HCT116 (cell line): ENCODE results near the gene ELANE. TPM values are rescaled to one million over a fixed set of nuclear protein-coding genes. Genes with fewer than 3 reads are reported as not detected.

Experiments
- ATAC-seq: fragments of 200-7000 bp; cut with Tn5 transposase; 2 replicates; pipeline ENCODE4 v1.9.1; 2020; ENCODE audit warnings: mild to moderate bottlenecking, moderate library complexity
- BruUV-seq: library from RNA; stranded (reverse); fragments of 400-500 nt; replicated peaks from 2 replicates; lab custom pipeline; 2021; lab: Mats Ljungman, UMichigan
- CTCF ChIA-PET: fragments of 300-600 bp; sonication (Branson Sonifier 250); formaldehyde crosslinking; loops from one replicate; lab custom pipeline; 2021; ENCODE audit warnings: antibody characterized with exemption; lab: Charles Lee
- POLR2A ChIA-PET: fragments of 300-600, 350-600 bp; sonication (Branson Sonifier 250); formaldehyde crosslinking; loops from one replicate; lab custom pipeline; 2021; ENCODE audit warnings: antibody characterized with exemption; lab: Charles Lee
- RAD21 ChIA-PET, 2 experiments: fragments of 300-600 bp; sonication (Branson Sonifier 250); formaldehyde crosslinking; loops; one replicate each; lab custom pipeline; 2023; ENCODE audit warnings: low total read pairs in 2 of 2; ENCODE audit not compliant: uncharacterized antibody in 2 of 2, unreplicated experiment in 2 of 2, low non-redundant PET in 1 of 2; lab: Charles Lee
- DNase-seq: peaks from one replicate; pipeline ENCODE4 v3.0.0-alpha.2; 2010; ENCODE audit warnings: low read depth, low spot score
- H2AFZ ChIP-seq: fragments of 200-600 bp; shearing (Covaris generic), sonication (generic); 2 replicates; pipeline ENCODE4 v1.6.1; 2017; ENCODE audit warnings: low read depth, mixed run types, mixed read lengths, antibody characterized with exemption, low read length; ENCODE audit not compliant: poor library complexity, severe bottlenecking
- H3K27ac ChIP-seq: 2 replicates; pipeline ENCODE4 v1.5.1; 2012; ENCODE audit warnings: low read depth, low read length
- H3K27me3 ChIP-seq: fragments of 200-600 bp; sonication (generic); 2 replicates; pipeline ENCODE4 v1.6.1; 2016; ENCODE audit warnings: mixed run types, low read length, mixed read lengths; ENCODE audit not compliant: insufficient read depth
- H3K36me3 ChIP-seq, 2 experiments: fragments of 200-500 bp in 1 of 2; fragments of 200-600 bp in 1 of 2; sonication (Bioruptor generic) in 1 of 2; sonication (generic) in 1 of 2; 2 replicates each; pipeline versions ENCODE4 v1.5.1 to v1.6.1; 2014 to 2016; ENCODE audit warnings: low read length in 2 of 2, inconsistent platforms in 1 of 2, mixed read lengths in 1 of 2, mixed run types in 1 of 2; ENCODE audit not compliant: insufficient read depth in 2 of 2, control insufficient read depth in 1 of 2
- H3K4me1 ChIP-seq, 2 experiments: fragments of 200-600 bp in 1 of 2; sonication (generic) in 1 of 2; 2 replicates each; pipeline versions ENCODE4 v1.5.1 to v1.6.1; 2012 to 2017; ENCODE audit warnings: low read length in 2 of 2, inconsistent platforms in 1 of 2, mild to moderate bottlenecking in 1 of 2, mixed read lengths in 1 of 2, mixed run types in 1 of 2, moderate library complexity in 1 of 2; ENCODE audit not compliant: insufficient read depth in 2 of 2, control insufficient read depth in 1 of 2
- H3K4me2 ChIP-seq: fragments of 200-600 bp; sonication (generic); 2 replicates; pipeline ENCODE4 v1.6.1; 2017; ENCODE audit warnings: mixed run types, low read length, mixed read lengths
- H3K4me3 ChIP-seq, 2 experiments: fragments of 200-600 bp in 1 of 2; sonication (generic) in 1 of 2; replicated peaks in 1 of 2; 2 replicates each; pipeline ENCODE4 v1.5.1; 2011 to 2016; ENCODE audit warnings: low read length in 2 of 2, control low read depth in 1 of 2, low read depth in 1 of 2, mild to moderate bottlenecking in 1 of 2, mixed read lengths in 1 of 2, mixed run types in 1 of 2
- H3K79me2 ChIP-seq: fragments of 200-600 bp; sonication (generic); 2 replicates; pipeline ENCODE4 v1.6.1; 2017; ENCODE audit warnings: mild to moderate bottlenecking, mixed run types, low read length, moderate library complexity, mixed read lengths; ENCODE audit not compliant: insufficient read depth
- H3K9ac ChIP-seq: fragments of 200-600 bp; sonication (generic); 2 replicates; pipeline ENCODE4 v1.6.1; 2016; ENCODE audit warnings: low read length, mixed read lengths
- H3K9me2 ChIP-seq: fragments of 200-600 bp; sonication (generic), shearing (Covaris generic); 2 replicates; pipeline ENCODE4 v1.6.1; 2017; ENCODE audit warnings: mixed run types, mild to moderate bottlenecking, moderate library complexity; ENCODE audit not compliant: insufficient read depth
- H3K9me3 ChIP-seq, 2 experiments: fragments of 200-500 bp in 1 of 2; fragments of 200-600 bp in 1 of 2; sonication (Bioruptor generic) in 1 of 2; sonication (generic) in 1 of 2; 2 replicates each; pipeline ENCODE4 v1.6.1; 2014 to 2017; ENCODE audit warnings: low read length in 2 of 2, mixed read lengths in 2 of 2, inconsistent platforms in 1 of 2, low read depth in 1 of 2, mild to moderate bottlenecking in 1 of 2, mixed run types in 1 of 2, moderate library complexity in 1 of 2; ENCODE audit not compliant: control insufficient read depth in 1 of 2, insufficient read depth in 1 of 2
- H4K20me1 ChIP-seq: fragments of 200-600 bp; sonication (generic), shearing (Covaris generic); 2 replicates; pipeline ENCODE4 v1.6.1; 2017; ENCODE audit warnings: mixed run types, mild to moderate bottlenecking, moderate library complexity; ENCODE audit not compliant: insufficient read depth
- ATF3 ChIP-seq: IDR thresholded peaks from 2 replicates; pipeline ENCODE4 v1.6.1; 2012
- CEBPB ChIP-seq: IDR thresholded peaks from 2 replicates; pipeline ENCODE4 v1.6.1; 2012; ENCODE audit warnings: low read depth
- CTCF ChIP-seq, 3 experiments: fragments of 200-600 bp in 1 of 3; sonication (generic) in 1 of 3; IDR thresholded peaks in 2 of 3; conservative IDR thresholded peaks in 1 of 3; 2 replicates each; pipeline ENCODE4 v1.5.1; 2012 to 2017; ENCODE audit warnings: low read depth in 2 of 3, low read length in 2 of 3, antibody characterized with exemption in 1 of 3, borderline replicate concordance in 1 of 3, control low read depth in 1 of 3, mild to moderate bottlenecking in 1 of 3, mixed read lengths in 1 of 3, mixed run types in 1 of 3, moderate library complexity in 1 of 3; ENCODE audit not compliant: insufficient read depth in 1 of 3
- EGR1 ChIP-seq: IDR thresholded peaks from 2 replicates; pipeline ENCODE4 v1.6.1; 2012; ENCODE audit warnings: low read depth
- ELF1 ChIP-seq: IDR thresholded peaks from 2 replicates; pipeline ENCODE4 v1.6.1; 2012; ENCODE audit warnings: low read depth, borderline replicate concordance
- EZH2 ChIP-seq: fragments of 200-600 bp; sonication (generic); IDR thresholded peaks from 2 replicates; pipeline ENCODE4 v1.6.1; 2017; ENCODE audit warnings: antibody characterized with exemption, mixed run types
- MAX ChIP-seq: IDR thresholded peaks from 2 replicates; pipeline ENCODE4 v1.6.1; 2012
- REST ChIP-seq: IDR thresholded peaks from 2 replicates; pipeline ENCODE4 v1.6.1; 2012; ENCODE audit warnings: low read depth
- SIN3A ChIP-seq: IDR thresholded peaks from 2 replicates; pipeline ENCODE4 v1.6.1; 2012; ENCODE audit warnings: low read depth
- ZNF274 ChIP-seq: fragments of 200-500 bp; sonication (Bioruptor generic); IDR thresholded peaks from 2 replicates; pipeline ENCODE4 v1.6.1; 2014; ENCODE audit warnings: mild to moderate bottlenecking, low read depth, low read length, inconsistent platforms
- intact Hi-C: fragments of 100-400 bp; cut with micrococcal nuclease; formaldehyde crosslinking; loops from 2 replicates; pipeline ENCODE4 v1.10.0; 2022
- total RNA-seq: library from RNA; stranded (reverse); gene quantifications from one replicate; pipeline ENCODE4 v1.2.1, GENCODE V29; 2021; ENCODE audit not compliant: unreplicated experiment

ELANE gene
- total RNA-seq, 1 experiment from 2014 or later = not detected

- no peak overlapping the region for H3K27ac ChIP-seq
- ATAC-seq = no peak
- no TSS peak for BruUV-seq
- H4K20me1 ChIP-seq = no peaks in the 10 kb centered on the region
- DNase-seq = no peak
- no peak overlapping the region for H3K4me2 ChIP-seq
- H3K9me3 ChIP-seq = no peaks in the 10 kb centered on the region
- no peak overlapping the region for H3K4me3 ChIP-seq
- TF ChIP-seq EZH2 (no peak), REST (no peak), EGR1 (no peak)
- TF ChIP-seq, all 23 proteins: peak for 0
- ChIA-PET RAD21 (no interaction called here), POLR2A (no interaction called here), CTCF (no interaction called here)
- Histone ChIP-seq H3K9ac (no peak overlapping the region), H3K4me1 (peaks cover 5 to 7% of the 10 kb centered on the region in 2 experiments; a peak in 2 of 4 replicates), H3K36me3 (no peaks in the 10 kb centered on the region), H2AFZ (no peak overlapping the region), H3K9me2 (no peaks in the 10 kb centered on the region), H3K27me3 (no peaks in the 10 kb centered on the region), H3K79me2 (no peaks in the 10 kb centered on the region)
- intact Hi-C loops = no loop called here
Observed at GRCh38 chr19:821231-821824, 30.8 kb upstream of the ELANE start.

- no TSS peak for BruUV-seq
- ChIA-PET POLR2A (no interaction called here), RAD21 (no interaction called here)
- Histone ChIP-seq H3K4me1 (peaks cover 5 to 7% of the 10 kb centered on the region in 2 experiments; a peak in 2 of 4 replicates), H3K27ac (no peak within 1 kb of the TSS), H3K4me2 (no peak within 1 kb of the TSS)
- intact Hi-C loops = no loop called here
- no peak for TF ChIP-seq CTCF (IDR thresholded peaks at IDR 0.05 in 2 of 3, conservative IDR thresholded peaks at IDR 0.05 in 1 of 3; ENCODE audit: borderline replicate concordance in 1 of 3, insufficient read depth in 1 of 3, low read depth in 2 of 3, low read length in 2 of 3)
- no peak for TF ChIP-seq CEBPB
- no peak for TF ChIP-seq ATF3
- TF ChIP-seq EGR1 = no peak
- no peak for TF ChIP-seq MAX
- no peak for TF ChIP-seq SIN3A
- no peak for TF ChIP-seq ZNF274
- no peak for TF ChIP-seq ELF1
- TF ChIP-seq, all 23 proteins: peak for 0
- DNase-seq = no peak
- Histone ChIP-seq H3K27me3 (no peaks in the 10 kb centered on the region), H3K9me3 (no peaks in the 10 kb centered on the region), H3K4me3 (no peak within 1 kb of the TSS), H3K9ac (no peak within 1 kb of the TSS), H3K9me2 (no peaks in the 10 kb centered on the region), H3K36me3 (no peaks in the 10 kb centered on the region), H4K20me1 (no peaks in the 10 kb centered on the region), H2AFZ (no peak within 1 kb of the TSS), H3K79me2 (no peaks in the 10 kb centered on the region)
- no peak for ATAC-seq
- CTCF ChIA-PET = no interaction called here
Observed at GRCh38 chr19:821825-822503, 30.1 kb upstream of the ELANE start, which contains the start of gene PLPPR3. Gene PLPPR3 (minus strand): TSS chr19:821955. CDS start chr19:821559, 396 bp downstream.
